Heart left ventricle (tissue), 16 donors: ENCODE measurements around the gene SEPTIN3. TPM values are rescaled to one million over a fixed set of nuclear protein-coding genes. Genes with fewer than 3 reads are reported as not detected.

Experiments
- ATAC-seq, 4 donors: fragments of 200-7000 bp; cut with Tn5 transposase; one replicate each; pipeline ENCODE4 v1.9.1; 2020 to 2022; ENCODE audit warnings: moderate library complexity in 4 of 4, mild to moderate bottlenecking in 3 of 4, moderate number of reproducible peaks in 1 of 4
- DNase-seq, 5 donors: peaks; one replicate each; pipeline ENCODE4 v3.0.0-alpha.2; 2020
- H3K27ac ChIP-seq, 12 donors: fragments of 200-600 bp; sonication (generic) in 4 of 12; one replicate each; pipeline versions ENCODE4 v1.5.0 to v1.8.0; 2016 to 2022; ENCODE audit warnings: mild to moderate bottlenecking in 2 of 12
- H3K27me3 ChIP-seq, 9 donors: fragments of 200-600 bp; sonication (generic) in 2 of 9; one replicate each; pipeline versions ENCODE4 v1.5.1 to v1.8.0; 2016 to 2022; ENCODE audit warnings: mild to moderate bottlenecking in 3 of 9
- H3K36me3 ChIP-seq, 9 donors: fragments of 200-600 bp; sonication (generic) in 2 of 9; one replicate each; pipeline versions ENCODE4 v1.5.0 to v1.8.0; 2018 to 2022; ENCODE audit warnings: mild to moderate bottlenecking in 2 of 9
- H3K4me1 ChIP-seq, 12 donors: fragments of 200-600 bp; sonication (generic) in 4 of 12; one replicate each; pipeline versions ENCODE4 v1.5.0 to v1.8.0; 2016 to 2022; ENCODE audit warnings: mild to moderate bottlenecking in 3 of 12
- H3K4me3 ChIP-seq, 12 donors: fragments of 200-600 bp; sonication (generic) in 4 of 12; one replicate each; pipeline versions ENCODE4 v1.5.0 to v1.8.0; 2017 to 2022; ENCODE audit warnings: mild to moderate bottlenecking in 9 of 12, moderate library complexity in 4 of 12
- H3K9me3 ChIP-seq, 12 donors: fragments of 200-600 bp; sonication (generic) in 4 of 12; one replicate each; pipeline versions ENCODE4 v1.5.0 to v1.8.0; 2016 to 2022; ENCODE audit warnings: mild to moderate bottlenecking in 1 of 12
- POLR2A ChIP-seq, 2 donors: fragments of 450-650 bp; IDR thresholded peaks; one replicate each; pipeline ENCODE4 v1.6.1; 2017; ENCODE audit warnings: antibody characterized with exemption in 2 of 2, mild to moderate bottlenecking in 2 of 2, moderate library complexity in 2 of 2
- WGBS, 4 donors: extraction: QIAGEN DNeasy Blood & Tissue Kit in 2 of 4; methylation state at CpG; one replicate each; pipeline versions ENCODE4 v1.1.5 to v1.1.7; 2013 to 2018; 5-methylcytosine and 5-hydroxymethylcytosine counted together
- intact Hi-C, 10 donors: fragments of 100-400 bp; cut with DNase I; formaldehyde crosslinking; loops; one replicate each; pipeline versions ENCODE4 v1.11.1 to v1.14.2; 2022
- polyA plus RNA-seq, 2 donors: library from polyadenylated mRNA; stranded (reverse); fragments of 200-250 nt; gene quantifications; one replicate each; pipeline ENCODE4 v1.2.3, GENCODE V29; 2013
- total RNA-seq, 9 donors: library from RNA; depleted of rRNA in 2 of 9; stranded (reverse); fragments of >200 nt in 2 of 9; fragmentation: NEBNext Ultra II Directional in 3 of 9; extraction: Animal tissue kit (Norgen Biotek cat#: 25700) in 3 of 9; gene quantifications; one replicate each; pipeline versions ENCODE4 v1.1.0 to v1.2.4, GENCODE V29; 2016 to 2023
- TF ChIP-seq, protein P1 (sequence below), 12 donors: fragments of 200-600 bp; sonication (generic) in 4 of 12; IDR thresholded peaks; one replicate each; pipeline versions ENCODE4 v1.5.0 to v1.8.0; 2018 to 2022; ENCODE audit warnings: antibody characterized with exemption in 12 of 12, mild to moderate bottlenecking in 5 of 12
- donor health status: ischemic (EF 13 %, LVEDD 7.1; RV severe dilation, severe dysfunction).
- donor health status: healthy with polysubstance abuse.
- donor health status: DM: no; HTN: yes; CAD: no.
- donor health status: DM: no; HTN: no; CAD: no.
- donor health status: ischemic (EF 25% LVEDD 6.9; RV normal size, moderate dysfunction).
- donor health status: ischemic (EF 25% LVEDD 5.7; RV mildly dilated, moderate dysfunction).
- donor health status: healthy.
- donor health status: DM: yes; HTN: yes; CAD: no.
- donor health status: ischemic (EF 35%, LVEDD 5.7; RV mildly dilated, moderate dysfunction).
- donor health status: nonischemic (EF 11% LVEDD 7.7; RV severe dilation, severe dysfunction).
- donor health status: DM: yes; HTN: yes; CAD: no.
- donor health status: PGD.
- donor health status: ischemic (EF 29% LVEDD 5.4; RV normal size, mild dysfunction).
- donor health status: nonischemic (EF 23%, LVEDD 6.1; RV moderate dilation, normal function).

SEPTIN3 gene
- total and polyA plus RNA-seq, 11 donors, result 0.03 to 0.53 (median 0.13) TPM; not detected in 3

DNA sequence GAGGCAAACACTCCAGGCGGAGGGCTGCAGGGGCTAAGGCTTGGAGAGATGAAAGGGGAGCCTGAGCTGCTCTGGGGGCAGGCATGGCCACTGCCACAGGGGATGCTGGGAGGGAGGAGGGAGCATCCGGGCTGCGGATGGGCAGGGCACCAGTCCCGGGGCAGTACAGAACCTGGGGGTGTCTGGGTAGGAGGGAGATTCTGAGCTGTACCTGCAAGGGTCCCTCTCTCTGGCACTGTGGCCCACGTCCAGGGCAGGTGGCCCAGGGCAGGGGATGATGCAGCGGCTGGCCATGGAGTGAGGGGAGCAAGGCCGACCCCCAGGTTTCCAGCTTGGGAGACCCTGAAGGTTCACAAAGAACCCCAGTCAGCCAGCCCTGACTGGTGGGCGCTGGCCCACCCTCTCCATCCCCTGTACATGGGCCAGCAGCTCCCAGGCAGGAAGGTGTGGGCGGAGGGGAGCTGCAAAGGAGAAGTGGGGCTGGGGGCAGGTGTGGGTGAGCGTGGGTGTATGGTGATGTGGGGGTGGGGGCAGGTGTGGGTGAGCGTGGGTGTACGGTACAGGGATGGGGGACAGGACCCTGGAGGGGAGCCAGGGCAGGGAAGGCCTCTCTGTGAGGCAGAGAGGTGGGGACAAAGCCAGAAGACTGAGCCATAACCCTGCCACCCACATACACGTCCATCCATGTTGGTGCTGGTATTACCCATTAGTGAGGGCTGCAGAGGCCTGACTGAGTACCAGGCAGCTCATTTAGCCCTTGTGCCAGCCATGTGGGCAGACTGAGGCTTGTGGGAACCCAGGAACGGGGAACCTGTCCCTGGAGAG, 40.4 kb upstream of the SEPTIN3 start:
- Histone ChIP-seq H3K4me3 (no peak overlapping the region), H3K27me3 (peaks cover 0 to 22% (median 10%) of the 10 kb centered on the region in 9 donors), H3K4me1 (peaks cover 0 to 14% (median 2%) of the 10 kb centered on the region in 12 donors), H3K27ac (no peak overlapping the region), H3K9me3 (no peaks in the 10 kb centered on the region), H3K36me3 (no peaks in the 10 kb centered on the region)
- 78 to 83% (median 81%) methylated on average over 11 to 14 of the region's 14 CpGs for WGBS, 4 donors
- ATAC-seq (peak in 1 of 4 donors; percentile 12), DNase-seq (no peak)
- TF ChIP-seq POLR2A (IDR thresholded peaks at IDR 0.05), result no peak
- TF ChIP-seq, protein P1, sequence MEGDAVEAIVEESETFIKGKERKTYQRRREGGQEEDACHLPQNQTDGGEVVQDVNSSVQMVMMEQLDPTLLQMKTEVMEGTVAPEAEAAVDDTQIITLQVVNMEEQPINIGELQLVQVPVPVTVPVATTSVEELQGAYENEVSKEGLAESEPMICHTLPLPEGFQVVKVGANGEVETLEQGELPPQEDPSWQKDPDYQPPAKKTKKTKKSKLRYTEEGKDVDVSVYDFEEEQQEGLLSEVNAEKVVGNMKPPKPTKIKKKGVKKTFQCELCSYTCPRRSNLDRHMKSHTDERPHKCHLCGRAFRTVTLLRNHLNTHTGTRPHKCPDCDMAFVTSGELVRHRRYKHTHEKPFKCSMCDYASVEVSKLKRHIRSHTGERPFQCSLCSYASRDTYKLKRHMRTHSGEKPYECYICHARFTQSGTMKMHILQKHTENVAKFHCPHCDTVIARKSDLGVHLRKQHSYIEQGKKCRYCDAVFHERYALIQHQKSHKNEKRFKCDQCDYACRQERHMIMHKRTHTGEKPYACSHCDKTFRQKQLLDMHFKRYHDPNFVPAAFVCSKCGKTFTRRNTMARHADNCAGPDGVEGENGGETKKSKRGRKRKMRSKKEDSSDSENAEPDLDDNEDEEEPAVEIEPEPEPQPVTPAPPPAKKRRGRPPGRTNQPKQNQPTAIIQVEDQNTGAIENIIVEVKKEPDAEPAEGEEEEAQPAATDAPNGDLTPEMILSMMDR (IDR thresholded peaks at IDR 0.05), result no peak
- intact Hi-C loops, result no loop called here

DNA sequence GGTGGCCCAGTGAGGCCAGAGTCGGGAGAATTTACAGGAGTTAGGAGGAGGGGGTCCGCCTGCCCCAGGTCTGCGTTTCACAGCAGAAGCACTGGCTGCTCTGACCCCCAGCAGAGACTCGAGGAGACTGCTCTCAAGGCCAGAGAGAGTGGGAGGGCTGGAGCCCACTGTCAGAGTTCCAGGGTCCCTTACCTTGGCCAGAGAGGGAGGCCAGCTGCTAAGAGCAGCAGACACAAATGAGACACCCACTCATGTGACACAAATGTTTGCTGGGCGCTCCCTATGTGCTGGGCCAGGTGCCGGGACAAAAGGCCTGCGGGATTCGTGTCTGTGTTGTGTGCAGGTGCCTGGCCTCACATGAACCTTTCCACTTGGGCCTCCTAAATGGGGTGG, 39.8 kb upstream of the SEPTIN3 start:
- DNase-seq (no peak), ATAC-seq (no peak)
- Histone ChIP-seq H3K4me1 (peaks cover 0 to 20% (median 2%) of the 10 kb centered on the region in 12 donors), H3K9me3 (no peaks in the 10 kb centered on the region), H3K36me3 (no peaks in the 10 kb centered on the region), H3K4me3 (no peak overlapping the region), H3K27ac (no peak overlapping the region), H3K27me3 (peaks cover 0 to 22% (median 10%) of the 10 kb centered on the region in 9 donors)
- WGBS, 4 donors, result 64 to 77% (median 75%) methylated on average over 6 to 8 of the region's 8 CpGs
- intact Hi-C loops, result no loop called here
- TF ChIP-seq, protein P1 (IDR thresholded peaks at IDR 0.05), result no peak
- TF ChIP-seq POLR2A (IDR thresholded peaks at IDR 0.05), result no peak

DNA sequence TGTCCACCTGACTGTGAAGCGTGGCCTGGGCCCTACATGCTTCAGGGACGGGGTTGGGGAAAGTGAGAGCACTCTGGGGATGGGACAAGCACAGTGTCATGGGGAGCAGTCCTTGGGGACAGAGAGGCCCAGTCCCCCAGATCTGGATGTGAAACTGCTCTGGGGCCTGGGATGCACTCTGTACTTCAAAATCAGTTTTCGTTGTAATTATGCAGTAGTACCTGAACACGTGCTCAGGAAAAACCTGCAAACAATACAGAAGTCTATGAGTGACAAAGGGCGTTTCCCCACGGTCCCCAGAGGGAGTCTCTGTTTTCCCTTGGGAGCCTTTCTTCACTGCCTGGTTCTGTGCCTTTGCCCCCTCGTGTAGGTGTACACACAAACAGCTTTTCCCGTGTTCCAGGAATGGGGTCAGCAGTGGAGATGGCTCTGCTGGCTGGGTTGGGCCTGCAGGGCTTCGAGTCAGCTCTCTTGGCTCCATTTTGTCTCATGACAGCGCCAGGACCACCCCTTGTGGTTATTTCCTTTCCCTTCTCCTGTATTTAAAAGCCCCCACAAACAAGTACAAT, 37.5 kb upstream of the SEPTIN3 start:
- DNase-seq (no peak), ATAC-seq (no peak)
- Histone ChIP-seq H3K27me3 (peaks cover 0 to 4% (median 0%) of the 10 kb centered on the region in 9 donors), H3K27ac (no peak overlapping the region), H3K4me1 (peaks cover 0 to 25% (median under 1%) of the 10 kb centered on the region in 12 donors), H3K9me3 (no peaks in the 10 kb centered on the region), H3K36me3 (no peaks in the 10 kb centered on the region), H3K4me3 (no peak overlapping the region)
- WGBS, 4 donors, result 73 to 84% (median 81%) methylated on average over 10 of the region's 10 CpGs
- intact Hi-C loops, result no loop called here
- no peak for TF ChIP-seq POLR2A (IDR thresholded peaks at IDR 0.05)
- TF ChIP-seq, protein P1 (IDR thresholded peaks at IDR 0.05), result no peak

DNA sequence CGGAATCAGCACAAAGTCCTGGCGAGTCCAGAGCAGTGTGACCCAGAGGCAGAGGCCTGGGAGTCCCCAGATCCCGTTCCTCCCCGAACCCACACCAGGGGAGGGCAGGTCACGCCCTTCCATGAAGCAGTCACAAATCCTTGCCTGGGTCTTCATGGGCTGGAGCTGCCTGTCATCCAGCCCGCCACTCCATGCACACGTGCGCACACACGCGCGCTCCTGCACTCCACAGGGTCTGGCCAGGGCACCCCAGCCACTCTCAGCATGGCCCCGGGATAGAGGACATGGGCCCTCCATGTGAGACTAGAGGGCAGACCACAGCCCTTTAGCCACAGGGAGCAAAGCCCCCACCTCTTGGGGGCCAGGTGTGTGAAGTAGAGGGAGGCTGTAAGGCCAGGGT, 36.9 kb upstream of the SEPTIN3 start:
- no peaks in the 10 kb centered on the region for H3K36me3 ChIP-seq
- ATAC-seq, result no peak
- no peak for TF ChIP-seq POLR2A (IDR thresholded peaks at IDR 0.05)
- TF ChIP-seq, protein P1 (IDR thresholded peaks at IDR 0.05), result no peak
- intact Hi-C loops, result no loop called here
- H3K9me3 ChIP-seq, result no peaks in the 10 kb centered on the region
- 95 to 97% (median 97%) methylated on average over 11 to 12 of the region's 12 CpGs for WGBS, 4 donors
- H3K27ac ChIP-seq, result no peak overlapping the region
- H3K4me1 ChIP-seq, result peaks cover 0 to 24% (median 0%) of the 10 kb centered on the region in 12 donors
- no peaks in the 10 kb centered on the region for H3K27me3 ChIP-seq
- no peak overlapping the region for H3K4me3 ChIP-seq
- no peak for DNase-seq
